G401.6 (cell line): ENCODE measurements around the gene RERE.
"Not testable (repeated sequence)": the region's sequence is repeated elsewhere in the genome, so short reads cannot be mapped to it uniquely, and the experiment has no call there.

ENCODE experiments used
- FAIRE-seq: peaks from 2 replicates; lab custom pipeline; 2012; peaks lifted over from hg19 to GRCh38; lab: Jason Lieb, UNC

Gene RERE

DNA sequence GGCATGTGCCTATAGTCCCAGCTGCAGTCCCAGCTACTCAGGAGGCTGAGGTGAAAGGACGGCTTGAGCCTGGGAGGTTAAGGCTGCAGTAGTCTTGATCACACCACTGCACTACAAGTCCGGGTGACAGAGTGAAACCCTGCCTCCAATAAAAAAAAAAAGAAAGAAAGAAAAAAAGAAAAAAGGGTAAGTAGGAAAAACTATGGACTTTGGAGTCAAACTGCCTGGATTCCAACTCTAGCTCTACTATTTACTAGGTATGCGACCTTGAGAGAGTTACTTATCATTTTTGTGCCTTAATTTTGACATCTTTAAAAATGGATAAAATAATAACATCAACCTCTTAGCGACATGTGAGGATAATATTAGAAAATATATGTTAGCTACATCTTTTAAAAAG is 348.7 kb downstream of the RERE start:
- FAIRE-seq = no peak

GRCh38 chr1:8467308-8467707 is 350.1 kb downstream of the RERE start:
- no peak for FAIRE-seq

DNA sequence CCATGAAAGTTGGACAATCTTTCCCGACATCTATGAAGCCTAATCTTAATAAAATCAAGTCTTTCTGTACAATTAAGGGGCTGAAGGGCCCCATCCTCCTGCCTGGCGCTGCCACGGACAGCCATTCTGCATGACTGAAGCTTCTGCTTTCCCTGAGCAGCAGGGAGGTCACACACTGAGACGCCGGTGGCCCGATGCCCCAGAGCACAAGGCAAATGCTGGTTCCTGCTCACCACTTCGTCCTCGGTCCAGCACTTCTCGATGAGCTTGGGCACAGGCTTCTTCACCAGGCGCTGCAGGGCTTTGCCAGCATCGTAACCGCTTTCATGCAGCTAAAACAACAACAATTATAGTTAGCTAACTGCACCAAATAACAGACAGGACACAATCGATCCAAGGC is 351.7 kb downstream of the RERE start:
- no peak for FAIRE-seq

GRCh38 chr1:8465013-8465412 is 352.4 kb downstream of the RERE start:
- no peak for FAIRE-seq

DNA sequence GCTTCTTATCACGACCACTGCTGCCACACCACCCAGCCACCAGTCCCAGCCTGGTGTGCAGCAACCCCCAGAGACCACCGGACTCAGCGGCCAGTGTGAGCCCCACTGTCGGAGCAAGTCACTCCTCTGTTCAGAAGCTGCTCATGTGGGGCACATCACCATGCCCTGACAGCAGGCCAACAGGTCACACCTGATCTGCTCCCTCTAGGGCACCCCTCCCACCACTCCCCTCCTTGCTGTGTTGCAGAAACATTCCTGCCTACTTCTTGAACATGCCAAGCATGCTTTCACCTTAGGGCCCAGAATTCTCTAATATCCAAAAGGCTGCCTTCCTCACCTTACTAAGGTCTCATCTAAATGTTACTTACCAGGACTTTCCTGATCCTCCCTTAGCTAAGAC is 353.1 kb downstream of the RERE start:
- FAIRE-seq = no peak

- FAIRE-seq = no peak
Measured at GRCh38 chr1:8463144-8463927, 354.1 kb downstream of the RERE start.

GRCh38 chr1:8462371-8462892 is 355.0 kb downstream of the RERE start:
- no peak for FAIRE-seq

DNA sequence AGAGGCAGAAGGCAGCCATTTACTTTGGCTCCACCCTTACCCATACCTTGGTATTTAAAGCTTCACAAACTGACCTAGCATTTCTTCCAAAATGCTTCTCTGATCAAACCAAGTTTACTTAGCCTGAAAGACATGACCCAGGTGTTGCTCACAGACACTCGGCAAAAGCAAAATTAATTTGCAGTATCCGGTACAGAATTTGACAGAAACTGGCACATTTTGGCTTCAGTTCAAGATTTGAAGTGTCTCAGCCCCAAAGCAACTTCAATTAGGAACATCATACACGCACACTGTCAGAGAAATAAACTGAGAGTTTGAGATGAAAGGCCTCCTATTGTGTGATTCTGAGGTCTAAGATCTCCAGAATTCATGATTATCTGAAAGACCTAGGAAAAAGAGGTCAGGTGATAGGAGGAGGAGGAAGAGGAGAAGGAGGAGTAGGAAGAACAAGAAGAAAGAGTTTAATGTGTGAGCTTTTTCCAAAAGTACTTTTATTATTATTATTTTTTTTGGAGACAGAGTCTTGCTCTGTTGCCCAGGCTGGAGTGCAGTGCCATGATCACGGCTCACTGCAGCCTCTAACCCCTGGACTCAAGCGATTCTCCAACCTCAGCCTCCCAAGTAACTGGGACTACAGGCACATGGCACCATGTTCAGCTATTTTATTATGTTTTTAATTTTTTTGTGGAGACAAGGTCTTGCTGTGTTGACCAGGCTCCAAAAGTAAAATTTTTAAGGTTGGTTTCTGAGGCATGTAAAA is 355.9 kb downstream of the RERE start:
- FAIRE-seq = no peak

- FAIRE-seq = no peak
Measured at GRCh38 chr1:8460784-8461183, 356.7 kb downstream of the RERE start.

- FAIRE-seq = no peak
Measured at GRCh38 chr1:8460132-8460544, 357.3 kb downstream of the RERE start.

DNA sequence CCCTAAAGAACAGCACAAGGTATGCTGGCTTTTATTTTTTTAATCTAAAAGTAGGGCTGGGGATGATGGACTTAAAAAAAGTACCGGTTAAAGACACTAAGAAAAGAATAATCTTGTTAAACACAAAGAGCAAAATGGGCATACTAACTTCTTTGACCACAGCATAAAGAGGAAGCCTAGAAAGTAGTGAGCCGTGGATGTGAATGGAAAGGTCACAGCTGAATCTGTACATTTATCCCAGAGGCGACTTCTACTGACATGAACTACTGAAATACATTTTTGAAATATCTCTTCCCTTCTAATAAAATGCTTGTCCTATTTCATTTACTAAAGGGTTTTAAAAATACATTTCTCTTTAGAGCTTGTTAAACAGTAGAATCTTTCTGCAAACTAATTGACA is 358.8 kb downstream of the RERE start:
- FAIRE-seq = no peak

- no peak for FAIRE-seq
Measured at GRCh38 chr1:8457760-8458381, 359.6 kb downstream of the RERE start.

GRCh38 chr1:8456991-8457390 is 360.4 kb downstream of the RERE start:
- no peak for FAIRE-seq

DNA sequence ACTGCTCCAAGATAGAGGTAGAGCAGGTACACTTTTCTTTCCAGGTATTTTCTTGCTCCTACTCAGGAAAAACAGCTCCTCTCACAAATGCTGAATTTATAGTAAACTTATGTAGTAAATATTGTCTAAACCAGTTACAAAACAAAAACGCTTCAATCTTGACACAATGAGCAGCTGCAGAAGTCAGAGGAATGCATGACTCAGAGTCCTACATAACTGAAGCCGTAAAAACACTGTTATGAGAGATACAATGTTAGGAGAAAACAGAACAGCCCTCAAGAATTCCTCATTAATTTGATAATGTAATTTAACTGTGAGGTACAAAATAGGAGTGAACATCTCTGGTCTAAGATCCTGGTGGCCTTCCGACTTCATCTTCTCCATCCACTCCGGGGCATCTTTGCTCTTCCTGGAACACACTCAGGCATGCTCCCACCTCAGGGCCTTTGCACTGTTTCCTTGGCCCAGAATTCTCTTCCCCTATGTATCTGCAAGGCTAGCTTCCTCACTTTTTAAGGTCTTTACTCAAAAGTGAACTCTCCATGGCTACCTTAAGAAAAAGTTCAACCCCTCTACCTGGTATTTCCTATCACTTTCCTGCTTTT is 361.0 kb downstream of the RERE start:
- no peak for FAIRE-seq

DNA sequence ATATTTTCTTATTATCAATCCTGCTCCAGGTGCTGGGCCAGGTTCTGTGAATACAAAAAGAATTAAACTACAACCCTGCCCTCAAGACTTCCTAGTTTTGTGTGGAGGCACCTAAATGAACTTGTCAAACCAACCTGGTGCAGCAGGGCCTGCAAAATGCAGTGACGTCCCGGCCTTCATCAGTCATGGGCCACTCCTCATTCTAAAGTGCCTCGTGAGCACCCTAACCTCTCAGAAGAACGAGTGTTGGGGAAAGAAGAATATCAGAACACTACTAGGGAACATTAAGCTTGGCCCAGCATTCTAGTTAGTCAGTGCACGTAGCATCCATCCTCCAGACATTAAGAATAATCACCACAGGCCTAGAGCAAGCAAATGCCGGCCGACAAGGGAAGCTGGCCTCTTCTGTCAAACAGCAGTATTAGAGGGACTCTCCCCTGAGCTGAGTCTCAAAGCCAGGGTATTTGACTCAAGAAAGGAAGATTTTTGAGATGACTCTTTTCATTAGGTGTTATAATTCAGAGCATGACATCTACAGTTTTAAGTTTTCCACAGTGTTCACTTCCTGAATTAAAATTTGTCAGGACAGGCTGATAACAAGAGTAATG is 361.6 kb downstream of the RERE start:
- no peak for FAIRE-seq

- FAIRE-seq = no peak
Measured at GRCh38 chr1:8450312-8450711, 367.1 kb downstream of the RERE start.

DNA sequence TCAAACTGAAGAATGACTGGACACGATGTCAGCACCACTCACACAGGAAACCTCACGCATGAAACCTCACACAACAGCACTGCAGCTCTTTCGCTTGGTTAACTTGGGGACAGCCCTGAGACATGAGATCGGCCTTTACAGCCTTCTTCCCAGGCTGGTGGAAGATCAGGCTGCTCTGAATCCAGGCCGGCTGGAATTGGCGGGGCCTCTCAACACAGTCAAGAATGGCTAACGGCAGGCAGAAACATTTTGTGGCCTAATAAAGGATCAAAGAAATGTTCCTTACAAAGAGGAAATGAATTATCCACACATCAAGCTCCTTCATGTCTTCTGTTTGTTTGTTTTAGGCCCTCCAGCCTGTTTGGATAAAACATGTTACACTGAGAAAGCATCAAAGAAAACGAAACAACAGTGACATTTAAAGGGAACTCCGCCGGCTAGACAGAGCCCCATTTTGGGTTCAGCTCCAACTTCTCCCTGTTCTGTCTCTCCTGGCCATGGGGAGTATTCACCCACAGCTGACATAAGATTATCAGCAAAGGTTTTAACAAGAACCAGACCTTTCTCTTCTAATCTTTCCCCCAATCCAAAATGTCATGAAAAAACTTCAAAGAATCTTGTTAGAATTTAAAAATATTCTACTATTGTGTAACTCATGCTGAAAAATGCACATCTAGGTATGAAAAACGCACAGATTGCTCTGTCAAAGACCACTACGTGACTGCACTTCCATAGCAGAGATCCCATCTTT is 368.4 kb downstream of the RERE start:
- no peak for FAIRE-seq

DNA sequence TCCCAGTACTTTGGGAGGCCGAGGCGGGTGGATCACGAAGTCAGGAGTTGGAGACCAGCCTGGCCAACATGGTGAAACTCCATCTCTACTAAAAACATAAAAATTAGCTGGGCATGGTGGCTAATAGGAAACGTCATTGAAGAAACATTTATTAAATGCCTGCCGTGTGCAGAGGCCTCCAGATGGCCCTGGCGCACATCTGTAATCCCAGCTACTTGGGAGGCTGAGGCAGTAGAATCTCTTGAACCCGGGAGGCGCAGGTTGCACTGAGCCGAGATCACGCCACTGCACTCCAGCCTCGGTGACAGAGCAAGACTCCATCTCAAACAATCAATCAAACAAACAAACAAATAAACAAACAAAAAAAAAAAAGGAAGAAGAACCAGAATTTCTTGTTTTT is 368.9 kb downstream of the RERE start:
- FAIRE-seq = not testable (repeated sequence)

- no peak for FAIRE-seq
Measured at GRCh38 chr1:8447616-8448150, 369.8 kb downstream of the RERE start.

GRCh38 chr1:8446119-8446518 is 371.3 kb downstream of the RERE start:
- FAIRE-seq = not testable (repeated sequence)

DNA sequence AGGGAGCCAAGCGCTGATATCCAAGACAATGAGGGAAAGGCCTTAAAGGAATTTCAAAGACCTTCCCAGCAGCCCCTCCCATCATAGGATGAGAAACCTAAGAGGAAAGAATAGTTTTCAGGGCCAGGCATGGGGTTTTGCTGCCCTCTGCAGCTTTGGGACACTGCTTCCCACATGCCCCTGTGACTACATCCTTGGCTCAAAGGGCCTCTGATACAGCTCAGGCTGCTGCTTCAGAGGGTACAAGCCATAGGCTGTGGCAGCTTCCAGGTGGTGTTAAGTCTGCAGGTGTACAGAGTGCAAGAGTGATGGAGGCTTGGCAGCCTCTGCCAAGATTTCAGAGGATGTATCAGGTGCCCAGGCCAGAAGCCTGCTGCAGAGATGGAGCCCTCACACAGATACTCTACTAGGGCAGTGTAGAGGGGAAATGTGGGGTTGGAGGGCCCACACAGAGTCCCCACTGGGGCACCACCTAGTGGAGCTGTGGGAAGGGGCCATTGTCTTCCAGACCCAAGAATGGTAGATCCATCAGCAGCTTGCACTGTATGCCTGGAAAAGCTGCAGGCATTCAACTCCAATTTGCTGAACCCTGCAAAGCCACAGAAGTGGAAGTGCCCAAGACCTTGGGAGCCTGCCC is 373.8 kb downstream of the RERE start:
- FAIRE-seq = no peak
